ENCODE results near the gene MMAB. TPM values are rescaled to one million over a fixed set of nuclear protein-coding genes. Genes with fewer than 3 reads are reported as not detected.

MMAB gene
- total RNA-seq, 1 donor from 2014 or later, result 26.4 TPM

GRCh38 chr12:109554761-109555160 lies 18.5 kb downstream of the MMAB start:
- peaks cover 9% of the 10 kb centered on the region for H3K27me3 Mint-ChIP-seq (ENCODE audit: low read depth)
- no peaks in the 10 kb centered on the region for H3K4me1 Mint-ChIP-seq
- DNase-seq (ENCODE audit: low spot score in 2 of 2, unreplicated experiment in 2 of 2), result no peak
- no peaks in the 10 kb centered on the region for H3K36me3 Mint-ChIP-seq
- TF ChIP-seq CTCF (IDR thresholded peaks at IDR 0.05; ENCODE audit: unreplicated experiment), result no peak
- no peak overlapping the region for H3K27ac Mint-ChIP-seq
- H3K4me3 Mint-ChIP-seq, result no peak overlapping the region
- H3K9me3 Mint-ChIP-seq, result no peaks in the 10 kb centered on the region

GRCh38 chr12:109553906-109554500 lies 19.3 kb downstream of the MMAB start:
- no peak for DNase-seq (ENCODE audit: low spot score in 2 of 2, unreplicated experiment in 2 of 2)
- H3K9me3 Mint-ChIP-seq, result no peaks in the 10 kb centered on the region
- peaks cover 12% of the 10 kb centered on the region for H3K27me3 Mint-ChIP-seq (ENCODE audit: low read depth)
- H3K4me1 Mint-ChIP-seq, result no peaks in the 10 kb centered on the region
- no peak overlapping the region for H3K4me3 Mint-ChIP-seq
- H3K36me3 Mint-ChIP-seq, result no peaks in the 10 kb centered on the region
- H3K27ac Mint-ChIP-seq, result no peak overlapping the region
- no peak for TF ChIP-seq CTCF (IDR thresholded peaks at IDR 0.05; ENCODE audit: unreplicated experiment)

- H3K4me3 Mint-ChIP-seq, result no peak overlapping the region
- H3K27me3 Mint-ChIP-seq (ENCODE audit: low read depth), result peaks cover 18% of the 10 kb centered on the region
- TF ChIP-seq CTCF (IDR thresholded peaks at IDR 0.05; ENCODE audit: unreplicated experiment), result no peak
- no peaks in the 10 kb centered on the region for H3K9me3 Mint-ChIP-seq
- H3K27ac Mint-ChIP-seq, result no peak overlapping the region
- H3K4me1 Mint-ChIP-seq, result no peaks in the 10 kb centered on the region
- H3K36me3 Mint-ChIP-seq, result no peaks in the 10 kb centered on the region
- no peak for DNase-seq (ENCODE audit: low spot score in 2 of 2, unreplicated experiment in 2 of 2)
Observed at GRCh38 chr12:109553483-109553882, 19.8 kb downstream of the MMAB start.

- Mint-ChIP-seq H3K9me3 (no peaks in the 10 kb centered on the region), H3K4me1 (no peaks in the 10 kb centered on the region), H3K36me3 (no peaks in the 10 kb centered on the region), H3K27ac (no peak overlapping the region), H3K4me3 (no peak overlapping the region), H3K27me3 (ENCODE audit: low read depth) (peaks cover 23% of the 10 kb centered on the region)
- no peak for DNase-seq (ENCODE audit: low spot score in 2 of 2, unreplicated experiment in 2 of 2)
- no peak for TF ChIP-seq CTCF (IDR thresholded peaks at IDR 0.05; ENCODE audit: unreplicated experiment)
Observed at GRCh38 chr12:109552971-109553370, 20.3 kb downstream of the MMAB start.

GRCh38 chr12:109551108-109551507 lies 22.2 kb downstream of the MMAB start:
- H3K4me3 Mint-ChIP-seq, result no peak overlapping the region
- H3K27me3 Mint-ChIP-seq (ENCODE audit: low read depth), result peaks cover 35% of the 10 kb centered on the region
- H3K36me3 Mint-ChIP-seq, result no peaks in the 10 kb centered on the region
- H3K9me3 Mint-ChIP-seq, result no peaks in the 10 kb centered on the region
- no peak for DNase-seq (ENCODE audit: low spot score in 2 of 2, unreplicated experiment in 2 of 2)
- no peaks in the 10 kb centered on the region for H3K4me1 Mint-ChIP-seq
- no peak for TF ChIP-seq CTCF (IDR thresholded peaks at IDR 0.05; ENCODE audit: unreplicated experiment)
- no peak overlapping the region for H3K27ac Mint-ChIP-seq

GRCh38 chr12:109550281-109550680 lies 23.0 kb downstream of the MMAB start:
- peaks cover 35% of the 10 kb centered on the region for H3K27me3 Mint-ChIP-seq (ENCODE audit: low read depth)
- no peaks in the 10 kb centered on the region for H3K9me3 Mint-ChIP-seq
- DNase-seq (ENCODE audit: low spot score in 2 of 2, unreplicated experiment in 2 of 2), result no peak
- no peak overlapping the region for H3K27ac Mint-ChIP-seq
- H3K4me1 Mint-ChIP-seq, result no peaks in the 10 kb centered on the region
- no peak for TF ChIP-seq CTCF (IDR thresholded peaks at IDR 0.05; ENCODE audit: unreplicated experiment)
- no peak overlapping the region for H3K4me3 Mint-ChIP-seq
- no peaks in the 10 kb centered on the region for H3K36me3 Mint-ChIP-seq
